AG04450 (cell line): ENCODE results near the gene MAMSTR. TPM values are rescaled to one million over a fixed set of nuclear protein-coding genes. Genes with fewer than 3 reads are reported as not detected.

Source experiments
- CTCF ChIA-PET: fragments of 300-600, 350-600 bp; formaldehyde crosslinking; extraction: SDS; loops from one replicate; lab custom pipeline; 2022; ENCODE audit warnings: antibody characterized with exemption, inconsistent platforms; lab: Charles Lee
- POLR2A ChIA-PET: fragments of 350-600 bp; formaldehyde crosslinking; extraction: SDS; loops from one replicate; lab custom pipeline; 2021; ENCODE audit warnings: antibody characterized with exemption, inconsistent platforms; lab: Yijun Ruan, JAX
- DNase-seq: peaks from one replicate; pipeline ENCODE4 v3.0.0-alpha.2; 2011; ENCODE audit warnings: low read depth, low spot score
- H3K27ac ChIP-seq: one replicate; pipeline ENCODE4 v1.5.1; 2012; ENCODE audit warnings: low read depth, low read length, control low read depth
- H3K27me3 ChIP-seq: one replicate; pipeline ENCODE4 v1.6.0; 2012; ENCODE audit warnings: low read length; ENCODE audit not compliant: control insufficient read depth, insufficient read depth
- H3K4me3 ChIP-seq: 2 replicates; pipeline ENCODE4 v1.5.1; 2011; ENCODE audit warnings: mild to moderate bottlenecking, low read depth, low read length, control low read depth
- H3K9me3 ChIP-seq: 2 replicates; pipeline ENCODE4 v1.5.1; 2012; ENCODE audit warnings: low read length; ENCODE audit not compliant: control insufficient read depth, insufficient read depth
- CTCF ChIP-seq: IDR thresholded peaks from 2 replicates; pipeline ENCODE4 v1.5.1; 2011; ENCODE audit warnings: low read depth, low read length, control low read depth, inconsistent platforms
- polyA plus RNA-seq: library from polyadenylated mRNA; depleted of rRNA; stranded (reverse); fragments of >200 nt; gene quantifications from 2 replicates; pipeline ENCODE4 v1.2.3, GENCODE V29; 2011

MAMSTR gene
- polyA plus RNA-seq, 1 experiment: 0.58 TPM

GRCh38 chr19:48678201-48678600 lies 41.3 kb downstream of the MAMSTR start:
- Histone ChIP-seq H3K9me3 (peaks cover 3% of the 10 kb centered on the region; the same call in 1 of the 2 replicates), H3K4me3 (no peak overlapping the region), H3K27ac (no peak overlapping the region), H3K27me3 (peaks cover 7% of the 10 kb centered on the region)
- ChIA-PET CTCF (no interaction called here), POLR2A (no interaction called here)
- no peak for DNase-seq
- no peak for TF ChIP-seq CTCF

DNA sequence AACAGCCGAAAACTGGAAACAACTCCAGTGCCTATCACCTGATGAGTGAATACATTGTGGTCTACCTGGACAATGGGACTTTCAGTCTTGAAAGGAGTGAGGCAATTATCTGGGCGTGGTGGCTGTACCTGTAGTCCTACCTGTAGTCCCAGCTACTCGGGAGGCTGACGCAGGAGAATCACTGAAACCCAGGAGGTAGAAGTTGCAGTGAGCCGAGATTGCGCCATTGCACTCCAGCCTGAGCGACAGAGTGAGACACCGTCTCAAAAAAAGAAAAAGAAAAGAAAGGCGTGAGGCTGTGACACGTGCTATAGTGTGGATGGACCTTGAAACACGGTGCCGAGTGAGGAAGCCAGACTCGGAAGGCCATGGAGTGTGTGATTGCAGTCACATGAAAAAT lies 42.6 kb downstream of the MAMSTR start:
- Histone ChIP-seq H3K9me3 (peaks cover 3% of the 10 kb centered on the region; the same call in 1 of the 2 replicates), H3K27ac (no peak overlapping the region), H3K4me3 (no peak overlapping the region), H3K27me3 (peaks cover 10% of the 10 kb centered on the region)
- DNase-seq: no peak
- TF ChIP-seq CTCF: no peak
- CTCF ChIA-PET: no interaction called here
- POLR2A ChIA-PET: interaction anchor here (0.7 kb wide), 1 partner anchor 10 kb away, joined by 4 read pairs; no protein-coding TSS in a partner anchor

DNA sequence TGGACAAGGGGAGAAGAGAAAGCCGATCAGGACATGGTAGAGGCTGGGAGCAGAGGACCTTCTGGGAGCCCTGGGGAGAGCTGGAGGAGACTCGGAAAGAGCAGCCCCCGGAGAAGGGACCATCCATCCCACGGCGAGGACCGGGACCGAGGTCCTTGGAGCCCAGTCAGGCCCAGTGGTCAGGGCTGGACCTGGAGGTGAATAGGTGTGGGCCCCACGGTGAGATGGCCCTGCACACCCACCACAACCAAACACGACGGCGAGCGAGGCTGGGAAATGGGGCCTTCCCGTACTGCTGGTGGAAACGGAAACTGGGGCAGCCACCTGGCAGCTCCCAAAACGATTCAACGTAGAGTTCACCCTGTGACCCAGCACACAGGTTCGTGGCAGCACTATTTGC lies 43.0 kb downstream of the MAMSTR start:
- H3K27ac ChIP-seq: no peak overlapping the region
- TF ChIP-seq CTCF: no peak

GRCh38 chr19:48674921-48675824 lies 44.4 kb downstream of the MAMSTR start:
- ChIA-PET CTCF (interaction anchor here (0.5 to 2.3 kb wide), 21 partner anchors 10 to 117 kb away, joined by 3 to 22 read pairs (median 4); partner anchors contain the start of genes CA11 and FUT2), POLR2A (no interaction called here)
- no peak overlapping the region for H3K4me3 ChIP-seq
- TF ChIP-seq CTCF: peak; percentile 86
- peaks cover 7% of the 10 kb centered on the region for H3K27me3 ChIP-seq
- no peak overlapping the region for H3K27ac ChIP-seq
- peaks cover 3% of the 10 kb centered on the region; the same call in 1 of the 2 replicates for H3K9me3 ChIP-seq
- no peak for DNase-seq

More for the DNA sequence above, 43.0 kb downstream of the MAMSTR start:
- H3K9me3 ChIP-seq: peaks cover 3% of the 10 kb centered on the region; the same call in 1 of the 2 replicates
- CTCF ChIA-PET: interaction anchor here (1.1 kb wide), 1 partner anchor 15 kb away, joined by 3 read pairs; no protein-coding TSS in a partner anchor
- H3K27me3 ChIP-seq: peaks cover 7% of the 10 kb centered on the region
- POLR2A ChIA-PET: no interaction called here
- H3K4me3 ChIP-seq: no peak overlapping the region
- no peak for DNase-seq
